ENCODE results near the gene NCR3LG1.
"Not testable (repeated sequence)": the region's sequence is repeated elsewhere in the genome, so short reads cannot be mapped to it uniquely, and the experiment has no call there.

Gene NCR3LG1

GRCh38 chr11:17423533-17424310 is 72.1 kb downstream of the NCR3LG1 start:
- Mint-ChIP-seq H3K27ac (no peak overlapping the region), H3K4me3 (no peak overlapping the region), H3K27me3 (ENCODE audit: low read depth) (peaks cover 48% of the 10 kb centered on the region), H3K9me3 (no peaks in the 10 kb centered on the region), H3K36me3 (ENCODE audit: low read depth) (no peaks in the 10 kb centered on the region), H3K4me1 (ENCODE audit: low read depth) (peaks cover 8% of the 10 kb centered on the region)

- peaks cover 31% of the 10 kb centered on the region for H3K27me3 Mint-ChIP-seq (ENCODE audit: low read depth)
- H3K4me3 Mint-ChIP-seq; H3K36me3 Mint-ChIP-seq (ENCODE audit: low read depth); H3K4me1 Mint-ChIP-seq (ENCODE audit: low read depth); H3K27ac Mint-ChIP-seq; H3K9me3 Mint-ChIP-seq: not testable (repeated sequence)
Measured at GRCh38 chr11:17426233-17426632, 74.6 kb downstream of the NCR3LG1 start.
